Measurements from ENCODE around the gene CCDC34. TPM values are rescaled to one million over a fixed set of nuclear protein-coding genes. Genes with fewer than 3 reads are reported as not detected.

Gene CCDC34
- total and polyA plus RNA-seq, 12 donors = 2.5 to 16.6 (median 5.4) TPM

GRCh38 chr11:27354359-27354965, 8.6 kb downstream of the CCDC34 start:
- no peak for DNase-seq

GRCh38 chr11:27353593-27354358, 9.2 kb downstream of the CCDC34 start:
- no peaks in the 10 kb centered on the region for H3K9me3 ChIP-seq (replicated peaks in 1 of 3)
- no peaks in the 10 kb centered on the region for H3K27me3 ChIP-seq
- DNase-seq = no peak
- no peaks in the 10 kb centered on the region for H3K36me3 ChIP-seq (replicated peaks in 1 of 2)
- H3K4me3 ChIP-seq = no peak overlapping the region
- TF ChIP-seq POLR2A (IDR thresholded peaks at IDR 0.05) = no peak
- no peak for TF ChIP-seq CTCF (IDR thresholded peaks at IDR 0.05)
- intact Hi-C loops (cut with DNase I) = no loop called here
- no peaks in the 10 kb centered on the region for H3K4me1 ChIP-seq (replicated peaks in 1 of 2)
- 89 to 97% (median 93%) methylated on average over 2 of the region's 2 CpGs for WGBS, 4 donors
- H3K27ac ChIP-seq = no peak overlapping the region

More at GRCh38 chr11:27354359-27354965, 8.6 kb downstream of the CCDC34 start:
- Histone ChIP-seq H3K4me1 (replicated peaks in 1 of 2) (no peaks in the 10 kb centered on the region), H3K27ac (no peak overlapping the region), H3K36me3 (replicated peaks in 1 of 2) (no peaks in the 10 kb centered on the region), H3K27me3 (no peaks in the 10 kb centered on the region), H3K4me3 (no peak overlapping the region), H3K9me3 (replicated peaks in 1 of 3) (no peaks in the 10 kb centered on the region)
- TF ChIP-seq POLR2A (IDR thresholded peaks at IDR 0.05) (no peak), CTCF (IDR thresholded peaks at IDR 0.05) (no peak)
- intact Hi-C loops (cut with DNase I) = no loop called here
- WGBS, 4 donors = 76 to 83% (median 80%) methylated on average over 5 of the region's 5 CpGs

- no peak overlapping the region for H3K27ac ChIP-seq
- H3K4me1 ChIP-seq (replicated peaks in 1 of 2) = no peaks in the 10 kb centered on the region
- DNase-seq = no peak
- no peaks in the 10 kb centered on the region for H3K36me3 ChIP-seq (replicated peaks in 1 of 2)
- no peaks in the 10 kb centered on the region for H3K9me3 ChIP-seq (replicated peaks in 1 of 3)
- 95 to 100% (median 98%) methylated on average over 2 of the region's 2 CpGs for WGBS, 4 donors
- no peak for TF ChIP-seq POLR2A (IDR thresholded peaks at IDR 0.05)
- no peak for TF ChIP-seq CTCF (IDR thresholded peaks at IDR 0.05)
- no peak overlapping the region for H3K4me3 ChIP-seq
- no peaks in the 10 kb centered on the region for H3K27me3 ChIP-seq
- intact Hi-C loops (cut with DNase I) = no loop called here
These were observed 10.2 kb downstream of the CCDC34 start for GRCh38 chr11:27352781-27353180.

- H3K27me3 ChIP-seq = no peaks in the 10 kb centered on the region
- H3K27ac ChIP-seq = no peak overlapping the region
- TF ChIP-seq CTCF (IDR thresholded peaks at IDR 0.05) (no peak), POLR2A (IDR thresholded peaks at IDR 0.05) (no peak)
- DNase-seq = no peak
- no peaks in the 10 kb centered on the region for H3K4me1 ChIP-seq (replicated peaks in 1 of 2)
- H3K4me3 ChIP-seq = no peak overlapping the region
- no peaks in the 10 kb centered on the region for H3K36me3 ChIP-seq (replicated peaks in 1 of 2)
- intact Hi-C loops (cut with DNase I) = no loop called here
- no peaks in the 10 kb centered on the region for H3K9me3 ChIP-seq (replicated peaks in 1 of 3)
These were observed 12.5 kb downstream of the CCDC34 start for GRCh38 chr11:27350511-27350910.
